Dermis microvascular lymphatic vessel endothelial cell (primary cell): Measurements from ENCODE around the gene CEND1. TPM values are rescaled to one million over a fixed set of nuclear protein-coding genes. Genes with fewer than 3 reads are reported as not detected.
A peak's percentile ranks its signal among the peaks of the same experiment; 100 is the strongest.

Source experiments
- DNase-seq, 2 donors: peaks; one replicate each; pipeline versions ENCODE4 v3.0.0 to v3.0.0-alpha.2; 2010; ENCODE audit warnings: low read depth in 2 of 2
- total RNA-seq: library from RNA; depleted of rRNA; stranded (reverse); fragments of >200 nt; gene quantifications from 2 replicates; pipeline ENCODE4 v1.2.1, GENCODE V29; 2014

Gene CEND1
- total RNA-seq, 1 donor from 2014 or later = 0.13 TPM

GRCh38 chr11:795634-796564, 6.0 kb upstream of the CEND1 start:
- DNase-seq = peak in 1 of 2 donors; percentile 72

DNA sequence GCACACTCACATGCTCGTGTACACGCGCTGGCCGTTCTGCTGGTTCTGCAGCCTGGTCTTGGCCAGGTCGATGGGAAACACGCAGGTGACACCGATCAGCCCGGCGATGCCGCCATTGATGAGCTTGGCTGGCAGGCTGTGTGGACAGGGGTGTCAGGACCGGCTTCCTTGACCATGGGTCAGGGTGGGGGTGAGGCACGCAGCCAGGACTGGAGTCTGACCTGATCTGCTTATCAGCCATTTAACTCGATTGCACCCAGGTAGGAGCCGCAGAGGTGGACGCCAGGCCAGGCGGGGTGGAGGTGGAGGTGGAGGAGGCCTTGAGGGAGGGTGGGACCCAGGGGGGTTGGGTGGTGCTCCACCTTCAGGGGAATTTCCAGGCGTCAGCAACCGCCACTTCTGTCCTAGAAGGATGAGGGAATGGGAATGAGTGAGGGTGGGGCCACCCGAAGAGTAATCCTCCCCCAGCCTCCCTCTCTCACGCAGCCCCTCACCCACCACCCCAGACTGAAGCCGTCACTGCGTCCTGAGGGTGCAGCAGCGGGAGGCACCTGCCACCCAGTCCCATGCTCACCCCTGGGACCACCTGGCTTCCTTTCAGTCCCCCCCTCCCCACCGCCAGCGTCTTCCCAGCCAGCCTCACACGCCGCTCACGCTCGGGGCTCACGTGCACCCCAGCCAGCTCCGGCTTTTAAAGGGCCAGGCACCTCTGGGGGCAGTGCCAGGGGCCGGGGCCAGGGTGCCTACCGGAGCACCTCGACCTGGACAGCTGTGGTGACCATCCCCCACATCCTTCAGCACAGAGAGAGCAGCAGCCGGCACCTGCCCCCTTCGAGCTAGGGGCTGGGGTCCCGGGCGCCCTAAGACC, 5.1 kb upstream of the CEND1 start:
- no peak for DNase-seq

DNA sequence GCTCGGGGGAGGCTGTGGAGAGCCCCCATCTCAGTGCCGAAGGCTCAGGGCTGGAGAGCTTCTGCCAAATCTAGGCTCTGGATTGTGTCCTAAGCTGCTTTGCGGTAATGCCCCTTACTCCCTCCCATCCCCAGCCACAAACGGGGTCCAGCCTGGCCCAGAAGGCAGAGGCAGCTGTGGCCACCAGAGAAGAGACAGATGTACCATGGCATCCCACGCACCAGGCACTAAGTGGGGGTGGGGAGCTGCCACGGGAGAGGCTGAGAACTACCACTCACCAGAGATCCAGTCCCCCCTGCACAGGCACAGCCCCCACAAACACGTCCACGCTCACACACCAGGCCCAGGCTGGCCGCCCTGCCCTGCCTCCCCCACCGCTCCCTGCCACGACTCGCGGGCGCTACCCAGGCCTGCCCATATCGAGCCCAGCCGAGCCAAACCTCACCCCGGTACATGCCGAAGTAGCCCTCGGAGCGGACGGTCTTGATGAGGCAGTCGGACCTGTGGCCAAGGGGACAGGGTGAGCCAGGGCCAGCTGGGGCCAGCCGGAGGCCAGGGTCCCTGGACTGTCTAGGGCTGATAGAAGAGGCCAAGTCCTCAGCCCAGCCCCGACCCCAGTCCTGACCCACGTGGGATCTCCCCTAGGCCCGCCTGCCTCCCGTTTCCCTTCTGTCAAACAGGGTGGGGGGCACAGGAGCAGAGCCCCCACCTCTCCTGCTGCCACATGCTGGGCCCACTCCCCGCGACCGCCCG, 4.3 kb upstream of the CEND1 start:
- no peak for DNase-seq

DNA sequence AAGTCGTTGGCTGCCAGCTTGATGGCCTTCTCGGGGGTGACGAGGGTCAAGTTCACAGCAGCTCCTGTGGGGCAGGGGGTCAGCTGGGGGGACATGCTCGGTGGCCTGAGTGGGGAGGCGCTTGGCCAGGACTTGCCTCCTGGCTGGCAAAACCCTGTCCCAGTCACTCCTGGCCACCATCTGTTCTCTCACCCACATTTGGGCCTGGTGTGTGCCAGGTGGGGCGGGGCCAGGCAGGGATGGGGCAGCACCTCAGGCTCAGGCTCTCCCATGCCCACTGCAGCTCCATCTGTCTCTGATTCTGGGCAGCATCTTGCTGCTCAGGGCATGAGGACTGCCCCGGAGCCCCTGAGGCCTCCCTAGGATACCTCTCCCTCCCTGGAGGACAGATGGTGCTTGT, 3.7 kb upstream of the CEND1 start:
- no peak for DNase-seq

- no peak for DNase-seq
Measured at GRCh38 chr11:792873-793272, 3.0 kb upstream of the CEND1 start.

GRCh38 chr11:792535-792821, 2.6 kb upstream of the CEND1 start:
- DNase-seq = no peak

DNA sequence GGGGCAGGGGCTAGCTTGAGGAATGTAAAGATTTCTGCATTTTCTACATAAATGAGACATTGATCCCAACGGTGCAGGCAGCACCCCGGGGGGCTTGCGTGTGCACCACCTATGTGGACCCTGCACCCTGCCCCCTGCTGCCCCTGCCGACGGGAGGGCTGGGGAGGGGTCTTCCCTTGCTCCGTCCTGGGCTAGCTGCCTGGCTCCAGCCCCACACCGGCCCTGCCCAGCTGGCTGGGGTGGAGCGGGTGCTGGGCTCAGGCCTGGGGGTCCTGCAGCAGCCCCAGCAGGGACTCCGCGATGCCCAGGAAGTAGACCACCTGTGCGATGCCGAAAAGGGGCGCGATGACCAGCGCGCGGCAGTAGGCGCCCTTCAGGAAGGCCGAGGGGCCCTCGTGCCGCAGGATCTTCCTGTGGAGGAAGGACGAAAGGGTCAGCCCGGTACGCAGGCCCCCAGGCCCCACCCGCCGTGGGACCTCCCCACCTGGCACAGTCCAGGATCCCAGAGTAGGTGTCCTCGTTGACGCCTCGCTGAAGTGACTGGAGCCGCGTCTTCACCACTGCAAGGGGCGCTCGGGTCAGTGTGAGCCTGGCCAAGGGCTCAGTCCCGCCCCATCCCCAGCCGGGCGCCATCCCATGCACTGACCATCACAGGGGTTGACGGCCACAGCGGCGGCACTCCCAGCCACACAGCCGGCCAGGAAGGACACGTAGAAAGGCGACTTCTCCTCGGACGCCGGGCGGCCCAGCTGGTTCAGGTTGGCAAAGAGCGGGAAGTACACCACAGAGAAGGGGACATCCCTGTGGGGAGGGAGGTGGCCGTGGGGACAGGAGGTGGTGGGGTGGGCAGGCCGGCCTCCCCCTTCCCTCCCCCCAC, 2.0 kb upstream of the CEND1 start:
- DNase-seq = no peak

DNA sequence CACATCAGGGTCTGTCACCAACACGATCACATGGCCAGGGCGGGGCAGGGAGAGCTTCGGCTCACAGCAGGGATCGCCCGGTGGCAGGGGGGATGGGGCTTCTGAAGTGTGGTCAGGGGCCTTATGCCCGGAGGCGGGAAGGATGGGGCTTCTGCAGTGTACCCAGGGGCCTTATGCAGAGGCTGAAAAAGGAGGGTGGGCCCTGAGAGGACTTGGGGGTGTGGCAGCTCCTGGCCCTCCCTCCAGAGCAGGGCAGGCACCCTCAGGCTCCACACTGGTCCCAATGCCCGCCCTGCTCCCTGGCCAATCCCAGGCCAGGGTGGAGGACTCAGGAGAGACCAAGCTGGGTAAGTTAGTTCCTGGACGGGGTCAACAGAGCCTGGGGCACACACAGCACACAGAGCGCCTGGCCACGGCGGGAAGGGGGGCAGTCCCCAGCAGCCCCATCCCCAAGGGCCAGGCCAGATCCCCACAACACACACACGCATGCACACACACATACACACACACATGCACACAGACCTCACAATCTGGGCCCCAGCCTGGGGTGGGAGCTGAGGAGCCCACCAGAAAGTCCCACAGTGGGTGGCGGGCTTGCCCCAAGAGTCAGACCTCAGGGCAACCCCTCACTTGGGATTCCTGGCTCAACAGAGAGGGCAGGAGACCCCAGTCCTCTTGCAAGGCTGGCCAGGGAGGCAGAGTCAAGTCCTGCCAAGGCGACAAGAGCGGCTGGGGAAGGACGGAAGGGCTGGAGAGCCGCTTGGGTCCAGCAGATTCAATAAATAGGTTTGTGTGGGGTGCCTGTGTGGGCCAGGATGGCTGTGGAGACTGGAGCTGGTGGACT, 1.1 kb upstream of the CEND1 start:
- DNase-seq = no peak

DNA sequence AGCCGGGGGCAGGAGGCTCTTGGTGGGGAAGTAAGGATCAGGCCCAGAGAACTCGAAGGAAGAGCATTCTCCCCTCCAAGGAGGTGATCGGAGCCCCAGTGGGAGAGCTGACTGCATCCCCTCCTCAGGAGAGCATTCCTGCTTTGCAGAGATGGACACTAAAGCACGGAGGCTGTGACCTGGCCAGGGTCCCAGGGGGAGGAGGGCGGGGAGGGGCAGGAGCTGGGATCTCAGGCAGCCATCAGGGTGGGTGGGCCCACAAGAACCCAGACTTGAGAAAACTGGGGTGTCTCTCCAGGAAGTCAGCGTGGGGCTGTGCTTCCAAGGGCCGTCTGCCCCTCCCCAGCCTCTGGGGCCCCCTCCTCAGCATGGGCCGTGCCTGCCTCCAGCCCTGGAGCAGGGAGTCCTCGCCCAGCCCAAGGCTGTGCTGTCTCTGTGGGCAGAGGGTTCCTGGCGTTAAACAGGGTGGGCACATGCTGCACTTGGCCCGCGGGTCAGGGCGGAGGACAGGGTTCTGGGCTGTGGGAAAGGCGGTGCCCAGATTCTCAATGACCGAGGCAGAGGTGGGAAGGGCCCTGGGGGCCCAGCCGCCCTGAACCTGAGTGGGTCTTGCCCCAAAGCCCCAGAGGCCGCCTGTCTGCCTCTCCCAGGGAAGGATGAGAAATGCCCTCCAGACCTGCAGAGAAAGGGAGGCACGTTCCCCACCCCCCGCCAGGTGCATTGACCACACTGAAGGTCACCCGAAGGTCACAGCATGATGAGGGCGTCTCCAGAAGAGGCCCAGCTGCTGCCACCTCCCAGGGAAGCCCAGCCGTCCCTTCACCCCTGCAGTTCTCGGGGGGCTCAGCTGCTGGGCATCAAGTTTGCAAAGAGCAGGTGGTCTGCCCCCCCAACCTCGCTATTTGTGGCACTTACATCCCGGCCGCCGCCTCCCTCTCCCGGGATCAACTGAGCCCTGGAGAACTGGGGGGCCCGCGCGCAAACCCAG, 643 bp downstream of the CEND1 start:
- DNase-seq = no peak

GRCh38 chr11:788009-788640, 1.8 kb downstream of the CEND1 start:
- no peak for DNase-seq

- no peak for DNase-seq
Measured at GRCh38 chr11:787084-787675, 2.7 kb downstream of the CEND1 start.

DNA sequence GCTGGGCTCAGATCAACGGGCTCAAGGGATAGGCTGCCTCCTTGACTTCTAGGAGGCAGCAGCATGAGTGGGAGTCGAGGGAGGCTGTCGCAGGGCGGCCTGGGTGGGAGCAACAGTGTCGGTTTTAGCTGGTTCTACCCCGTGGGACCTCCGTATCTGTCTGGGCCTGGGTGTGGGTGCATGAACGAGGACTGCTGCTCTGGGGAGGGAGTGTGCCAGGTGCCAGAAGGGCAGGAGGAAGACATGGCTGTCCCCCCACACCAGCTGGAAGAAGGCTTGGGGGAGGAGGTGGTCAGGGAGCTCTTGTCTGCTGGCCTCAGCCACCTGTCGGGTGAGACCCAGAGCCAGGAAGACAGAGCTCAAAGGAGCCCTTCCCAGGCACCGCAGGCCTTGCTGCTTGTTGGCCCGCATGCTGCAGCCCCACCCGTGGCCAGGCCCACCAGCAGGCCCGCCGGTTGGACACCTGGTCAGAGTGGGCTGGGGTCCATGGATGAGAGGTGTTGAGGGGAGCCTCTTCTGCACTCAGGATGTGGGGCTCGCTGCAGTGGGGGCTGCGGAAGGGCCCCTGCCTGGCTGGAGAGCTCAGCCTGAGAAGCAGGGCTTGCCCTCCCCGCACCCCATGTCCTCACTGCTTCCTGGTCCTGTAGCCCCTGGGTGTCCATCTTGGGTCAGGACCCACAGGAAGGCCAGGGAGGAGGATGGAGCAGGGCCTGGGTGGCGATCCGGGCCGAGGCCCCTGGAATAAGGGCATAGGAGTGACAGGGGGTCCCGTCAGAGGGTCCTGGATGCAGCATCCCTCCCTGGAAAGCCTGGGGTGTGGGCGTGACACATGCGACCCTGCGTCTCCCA, 3.4 kb downstream of the CEND1 start:
- DNase-seq = no peak

DNA sequence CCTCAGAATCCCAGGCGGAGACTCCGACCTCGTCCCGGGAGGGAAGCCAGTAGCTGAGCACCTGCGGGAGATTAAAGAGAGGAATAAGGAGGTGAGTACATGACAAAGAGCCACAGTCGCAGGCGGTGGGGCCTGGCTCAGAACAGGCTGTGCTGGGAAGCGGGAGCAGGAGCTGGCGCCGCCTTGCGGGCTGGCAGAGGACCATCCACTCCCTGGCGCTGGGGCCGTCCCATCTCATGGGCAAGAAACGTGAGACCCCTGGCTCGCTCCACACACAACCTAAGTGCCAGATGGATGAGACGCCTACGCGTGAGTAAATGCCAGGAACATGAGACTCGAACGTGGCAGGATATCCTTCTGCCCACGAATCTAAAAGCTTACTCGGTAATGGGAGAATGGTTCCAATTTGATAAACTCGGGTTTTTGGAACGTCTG, 6.3 kb downstream of the CEND1 start:
- DNase-seq = peak; percentile 43 to 84

GRCh38 chr11:782264-783174, 7.4 kb downstream of the CEND1 start:
- no peak for DNase-seq

- no peak for DNase-seq
Measured at GRCh38 chr11:779955-780532, 9.8 kb downstream of the CEND1 start.
